Measurements from ENCODE around the gene EXOSC6. TPM values are rescaled to one million over a fixed set of nuclear protein-coding genes. Genes with fewer than 3 reads are reported as not detected.
"Not testable (repeated sequence)": the region's sequence is repeated elsewhere in the genome, so short reads cannot be mapped to it uniquely, and the experiment has no call there.

Gene EXOSC6
- total RNA-seq, 4 donors from 2014 or later, result 13.5 to 43.7 (median 17.5) TPM

DNA sequence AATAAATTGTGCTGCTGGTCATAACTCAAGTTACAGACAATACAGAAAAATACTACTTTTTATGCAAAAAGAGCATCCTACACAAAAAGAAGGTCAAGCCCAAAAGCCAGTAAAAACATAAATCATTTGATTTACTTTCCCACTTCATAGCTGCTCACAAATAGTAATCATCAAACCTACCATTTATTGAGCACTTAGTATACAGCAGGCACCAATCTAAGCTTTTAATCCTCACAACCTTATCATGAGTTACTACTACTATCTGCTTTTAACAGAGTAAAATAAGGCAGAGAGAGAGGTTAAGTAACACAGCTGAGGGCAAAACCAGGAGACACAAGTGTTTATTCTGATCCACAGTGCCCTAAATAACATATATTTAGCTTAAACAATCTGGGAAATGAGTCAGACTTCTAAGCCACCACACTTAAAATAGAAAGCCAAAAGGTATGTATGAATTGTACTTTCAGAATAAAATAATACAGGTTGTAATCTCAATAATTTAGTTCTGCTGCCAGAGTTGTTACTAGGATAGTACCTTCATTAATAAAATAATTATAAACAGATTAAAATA lies 39.3 kb upstream of the EXOSC6 start:
- no peak for ATAC-seq (ENCODE audit: low FRiP score)
- TF ChIP-seq, protein P1, sequence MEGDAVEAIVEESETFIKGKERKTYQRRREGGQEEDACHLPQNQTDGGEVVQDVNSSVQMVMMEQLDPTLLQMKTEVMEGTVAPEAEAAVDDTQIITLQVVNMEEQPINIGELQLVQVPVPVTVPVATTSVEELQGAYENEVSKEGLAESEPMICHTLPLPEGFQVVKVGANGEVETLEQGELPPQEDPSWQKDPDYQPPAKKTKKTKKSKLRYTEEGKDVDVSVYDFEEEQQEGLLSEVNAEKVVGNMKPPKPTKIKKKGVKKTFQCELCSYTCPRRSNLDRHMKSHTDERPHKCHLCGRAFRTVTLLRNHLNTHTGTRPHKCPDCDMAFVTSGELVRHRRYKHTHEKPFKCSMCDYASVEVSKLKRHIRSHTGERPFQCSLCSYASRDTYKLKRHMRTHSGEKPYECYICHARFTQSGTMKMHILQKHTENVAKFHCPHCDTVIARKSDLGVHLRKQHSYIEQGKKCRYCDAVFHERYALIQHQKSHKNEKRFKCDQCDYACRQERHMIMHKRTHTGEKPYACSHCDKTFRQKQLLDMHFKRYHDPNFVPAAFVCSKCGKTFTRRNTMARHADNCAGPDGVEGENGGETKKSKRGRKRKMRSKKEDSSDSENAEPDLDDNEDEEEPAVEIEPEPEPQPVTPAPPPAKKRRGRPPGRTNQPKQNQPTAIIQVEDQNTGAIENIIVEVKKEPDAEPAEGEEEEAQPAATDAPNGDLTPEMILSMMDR (IDR thresholded peaks at IDR 0.05), result no peak
- no peak for DNase-seq (ENCODE audit: low spot score)

- peak; percentile 89 for DNase-seq (ENCODE audit: low spot score)
- peak; percentile 99 for ATAC-seq (ENCODE audit: low FRiP score)
- TF ChIP-seq, protein P1 (IDR thresholded peaks at IDR 0.05), result no peak
Observed at GRCh38 chr16:70289229-70290094, 37.7 kb upstream of the EXOSC6 start, which contains the start of gene AARS1. Gene AARS1, minus strand, starts transcription at chr16:70289506. Its CDS starts 6,743 bp downstream, at chr16:70282763.

GRCh38 chr16:70287304-70287971 lies 35.7 kb upstream of the EXOSC6 start:
- not testable (repeated sequence) for DNase-seq (ENCODE audit: low spot score); ATAC-seq (ENCODE audit: low FRiP score)

DNA sequence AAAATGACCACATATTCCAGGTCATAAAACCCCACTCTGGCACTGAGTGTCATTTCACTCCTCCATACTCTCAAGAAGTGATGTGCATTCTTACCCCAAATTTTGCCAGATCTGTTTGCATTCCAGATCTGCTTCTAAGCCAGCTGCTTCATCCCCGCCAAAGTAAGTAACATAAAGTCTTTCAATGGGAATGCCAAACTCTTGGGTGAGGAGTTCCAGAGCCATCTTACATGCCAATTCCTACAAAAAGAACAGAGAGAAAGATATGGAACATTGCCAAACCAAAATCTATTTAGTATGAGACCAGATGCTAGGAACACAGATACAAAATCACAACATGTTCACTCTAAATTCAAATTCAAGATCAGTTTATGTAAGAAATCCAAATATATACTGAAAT lies 24.7 kb upstream of the EXOSC6 start:
- DNase-seq (ENCODE audit: low spot score), result no peak
- ATAC-seq (ENCODE audit: low FRiP score), result no peak
- TF ChIP-seq, protein P1 (IDR thresholded peaks at IDR 0.05), result no peak

DNA sequence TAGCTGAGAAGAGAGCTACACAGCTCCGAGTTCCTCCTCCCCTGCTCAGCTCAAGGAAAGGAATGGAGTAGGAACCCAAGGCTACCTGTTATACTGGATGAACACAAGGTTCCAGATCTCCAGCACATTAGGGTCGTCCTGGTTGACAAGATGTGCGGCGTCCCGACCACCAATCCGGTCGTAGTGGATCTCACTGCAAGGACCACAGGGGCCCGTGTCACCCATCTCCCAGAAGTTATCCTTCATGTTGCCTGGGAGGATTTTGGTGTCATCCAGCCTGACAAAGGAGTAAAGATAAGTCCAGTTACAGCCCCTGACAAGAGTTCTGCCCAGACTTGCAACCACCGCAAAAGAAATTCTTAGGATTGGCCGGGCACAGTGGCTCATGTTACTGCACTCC lies 20.0 kb upstream of the EXOSC6 start:
- TF ChIP-seq, protein P1 (IDR thresholded peaks at IDR 0.05), result no peak
- ATAC-seq (ENCODE audit: low FRiP score), result no peak
- no peak for DNase-seq (ENCODE audit: low spot score)

- DNase-seq (ENCODE audit: low spot score) (no peak), ATAC-seq (ENCODE audit: low FRiP score) (no peak)
- TF ChIP-seq, protein P1 (IDR thresholded peaks at IDR 0.05), result no peak
Observed at GRCh38 chr16:70270176-70270575, 18.4 kb upstream of the EXOSC6 start.

GRCh38 chr16:70269471-70269870 lies 17.7 kb upstream of the EXOSC6 start:
- no peak for ATAC-seq (ENCODE audit: low FRiP score)
- no peak for DNase-seq (ENCODE audit: low spot score)
- TF ChIP-seq, protein P1 (IDR thresholded peaks at IDR 0.05), result no peak

GRCh38 chr16:70267922-70268321 lies 16.2 kb upstream of the EXOSC6 start:
- not testable (repeated sequence) for DNase-seq (ENCODE audit: low spot score); ATAC-seq (ENCODE audit: low FRiP score)

Data from omental fat pad (tissue), 4 donors.